Activated CD4-positive, alpha-beta T cell treated with anti-CD3 and anti-CD28 coated beads, Interleukin-2, amount 10 ng/mL, durations not matched to agents 7 days and 5 days (primary cell): ENCODE data around the gene SH3BP5. TPM values are rescaled to one million over a fixed set of nuclear protein-coding genes. Genes with fewer than 3 reads are reported as not detected.

Source experiments
- CTCF ChIA-PET: fragments of 350-600 bp; sonication (Branson Sonifier 250); formaldehyde crosslinking; loops from one replicate; lab custom pipeline; 2021; ENCODE audit warnings: antibody characterized with exemption; lab: Charles Lee
- POLR2A ChIA-PET: fragments of 350-600 bp; sonication (Branson Sonifier 250); formaldehyde crosslinking; loops from one replicate; lab custom pipeline; 2021; ENCODE audit warnings: antibody characterized with exemption; lab: Charles Lee
- DNase-seq: peaks from one replicate; pipeline ENCODE4 v3.0.0-alpha.2; 2020
- H3K27ac Mint-ChIP-seq: one replicate; pipeline ENCODE4 v1.8.0; 2021; ENCODE audit warnings: mild to moderate bottlenecking, moderate library complexity, mixed read lengths
- H3K27me3 Mint-ChIP-seq: one replicate; pipeline ENCODE4 v1.8.0; 2021; ENCODE audit warnings: mixed read lengths
- H3K36me3 Mint-ChIP-seq: one replicate; pipeline ENCODE4 v1.8.0; 2021; ENCODE audit warnings: low read depth, mixed read lengths
- H3K4me1 Mint-ChIP-seq: one replicate; pipeline ENCODE4 v1.8.0; 2021; ENCODE audit warnings: mixed read lengths
- H3K4me3 Mint-ChIP-seq: one replicate; pipeline ENCODE4 v1.8.0; 2021; ENCODE audit warnings: mild to moderate bottlenecking, moderate library complexity, mixed read lengths
- H3K9me3 Mint-ChIP-seq: one replicate; pipeline ENCODE4 v1.8.0; 2021; ENCODE audit warnings: mixed read lengths
- total RNA-seq, 2 experiments: library from RNA; stranded (reverse); gene quantifications; one replicate each; pipeline ENCODE4 v1.2.3, GENCODE V29; 2021

The SH3BP5 gene
- total RNA-seq, 2 experiments from 2014 or later: 33.8 to 38.2 TPM

DNA sequence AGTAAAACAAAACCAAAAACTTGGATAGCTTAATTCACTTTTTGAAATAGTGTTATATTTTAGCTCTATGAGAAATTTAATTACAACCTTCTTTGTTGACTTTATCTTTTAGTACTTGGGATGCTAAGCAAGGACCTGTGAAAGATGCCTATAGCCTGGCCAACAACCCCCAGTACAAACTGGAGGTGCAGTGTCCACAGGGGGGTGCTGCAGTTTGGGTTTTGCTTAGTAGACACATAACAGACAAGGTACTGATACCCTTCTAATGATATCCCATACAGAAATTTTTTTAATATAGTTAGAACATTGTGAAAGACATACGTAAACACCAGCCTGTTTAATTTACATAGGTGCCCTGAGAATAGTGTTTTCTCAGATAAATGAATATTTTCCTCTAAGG is 91.0 kb downstream of the SH3BP5 start:
- H3K9me3 Mint-ChIP-seq: no peaks in the 10 kb centered on the region
- CTCF ChIA-PET: interaction anchor here (0.6 to 0.7 kb wide), 3 partner anchors 27 to 34 kb away, joined by 3 to 4 read pairs (median 3); no protein-coding TSS in a partner anchor
- H3K36me3 Mint-ChIP-seq: peaks cover 23% of the 10 kb centered on the region
- no peaks in the 10 kb centered on the region for H3K27me3 Mint-ChIP-seq
- no peak overlapping the region for H3K4me3 Mint-ChIP-seq
- POLR2A ChIA-PET: no interaction called here
- H3K27ac Mint-ChIP-seq: no peak overlapping the region
- H3K4me1 Mint-ChIP-seq: peaks cover 4% of the 10 kb centered on the region
- DNase-seq: peak; percentile 60

DNA sequence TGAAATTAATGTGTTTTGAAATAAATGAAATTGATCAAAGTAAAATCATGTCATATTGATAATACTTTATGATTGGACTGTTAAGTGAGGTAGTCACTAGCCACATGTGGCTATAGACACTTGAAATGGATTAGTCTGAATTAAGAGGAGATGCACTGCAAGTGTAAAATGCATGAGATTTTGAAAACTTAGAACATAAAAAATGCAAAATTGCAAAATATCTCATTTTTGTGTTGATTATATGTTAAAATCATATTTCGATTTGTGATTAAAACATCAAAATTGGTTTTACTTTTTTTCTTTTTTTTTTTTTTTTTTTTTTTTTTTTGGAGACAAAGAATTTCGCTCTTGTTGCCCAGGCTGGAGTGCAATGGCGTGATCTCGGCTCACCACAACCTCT is 103.1 kb downstream of the SH3BP5 start:
- CTCF ChIA-PET: no interaction called here
- no peaks in the 10 kb centered on the region for H3K27me3 Mint-ChIP-seq

GRCh38 chr3:15228147-15228546 is 104.2 kb downstream of the SH3BP5 start:
- no peak overlapping the region for H3K4me3 Mint-ChIP-seq
- no peaks in the 10 kb centered on the region for H3K27me3 Mint-ChIP-seq
- ChIA-PET CTCF (no interaction called here), POLR2A (no interaction called here)
- peaks cover 15% of the 10 kb centered on the region for H3K36me3 Mint-ChIP-seq
- no peaks in the 10 kb centered on the region for H3K4me1 Mint-ChIP-seq
- H3K27ac Mint-ChIP-seq: no peak overlapping the region
- no peaks in the 10 kb centered on the region for H3K9me3 Mint-ChIP-seq
- no peak for DNase-seq

More for the DNA sequence above, 103.1 kb downstream of the SH3BP5 start:
- H3K9me3 Mint-ChIP-seq: no peaks in the 10 kb centered on the region
- H3K4me1 Mint-ChIP-seq: no peaks in the 10 kb centered on the region
- no peak for DNase-seq
- no peak overlapping the region for H3K4me3 Mint-ChIP-seq
- peaks cover 13% of the 10 kb centered on the region for H3K36me3 Mint-ChIP-seq
- POLR2A ChIA-PET: no interaction called here
- H3K27ac Mint-ChIP-seq: no peak overlapping the region

DNA sequence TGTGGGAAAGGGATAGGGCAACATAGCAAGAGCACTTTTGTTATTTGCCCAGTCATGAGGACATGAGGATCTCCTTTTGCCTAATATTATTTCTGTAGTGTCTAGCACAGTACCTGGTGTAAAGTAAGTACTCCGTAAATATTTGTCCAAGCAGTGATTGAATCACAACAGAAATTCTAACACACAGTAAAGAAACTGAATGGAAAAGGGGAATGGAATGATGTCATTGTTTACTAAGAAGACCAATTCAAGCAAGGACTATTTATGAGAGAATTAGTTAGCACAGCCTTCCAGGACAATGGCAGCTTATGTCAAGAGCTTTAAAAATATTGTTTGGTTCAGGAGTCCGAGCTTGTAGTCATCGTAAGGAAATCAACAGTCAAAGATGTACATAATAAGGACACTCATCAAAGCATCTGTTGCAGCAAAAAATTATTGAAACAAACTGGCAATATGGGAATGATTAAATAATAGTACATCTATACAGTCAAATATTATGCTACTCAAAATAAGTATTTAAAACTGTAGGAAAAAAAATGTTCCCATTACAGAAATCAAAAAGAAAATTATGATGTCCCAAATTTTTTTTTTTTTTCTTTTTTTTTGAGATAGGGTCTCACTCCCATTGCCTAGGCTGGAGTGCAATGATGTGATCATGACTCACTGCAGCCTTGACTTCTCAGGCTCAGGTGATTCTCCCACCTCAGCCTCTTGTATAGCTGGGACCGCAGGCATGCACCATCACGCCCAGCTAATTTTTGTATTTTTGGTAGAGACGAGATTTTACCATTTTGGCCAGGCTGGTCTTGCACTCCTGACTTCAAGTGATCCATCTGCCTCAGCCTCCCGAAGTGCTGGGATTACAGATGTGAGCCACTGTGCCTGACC is 108.5 kb downstream of the SH3BP5 start:
- no peak overlapping the region for H3K27ac Mint-ChIP-seq
- ChIA-PET CTCF (no interaction called here), POLR2A (no interaction called here)
- H3K36me3 Mint-ChIP-seq: peaks cover 27% of the 10 kb centered on the region
- no peak for DNase-seq
- H3K9me3 Mint-ChIP-seq: no peaks in the 10 kb centered on the region
- H3K4me1 Mint-ChIP-seq: no peaks in the 10 kb centered on the region
- H3K4me3 Mint-ChIP-seq: no peak overlapping the region
- H3K27me3 Mint-ChIP-seq: no peaks in the 10 kb centered on the region

DNA sequence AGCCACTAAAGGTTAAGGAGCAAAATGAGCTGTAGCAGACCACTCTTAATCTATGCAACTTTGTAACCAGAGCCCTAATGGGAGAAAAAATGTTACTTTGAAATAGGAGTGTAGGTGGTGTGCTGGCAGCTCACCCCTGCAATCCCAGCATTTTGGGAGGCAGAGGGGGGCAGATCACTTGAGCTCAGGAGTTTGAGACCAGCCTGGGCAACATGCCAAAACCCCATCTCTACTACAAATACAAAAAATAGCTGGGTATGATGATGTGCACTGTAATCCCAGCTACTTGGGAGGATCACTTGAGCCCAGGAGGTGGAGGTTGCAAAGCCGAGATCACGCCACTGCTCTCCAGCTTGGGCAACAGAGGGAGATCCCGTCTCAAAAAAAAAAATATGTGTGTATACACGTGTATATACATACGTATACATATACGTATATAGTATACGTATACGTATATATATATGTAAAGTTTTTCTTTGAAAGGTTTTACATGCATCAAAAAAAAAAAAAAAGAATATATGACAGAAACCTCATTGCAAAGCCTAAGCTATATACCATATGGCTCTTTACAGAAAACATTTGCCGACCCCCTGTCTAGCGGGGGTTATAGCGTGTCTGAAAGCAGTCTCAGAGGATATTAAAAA is 110.7 kb downstream of the SH3BP5 start:
- Mint-ChIP-seq H3K4me1 (peaks cover 5% of the 10 kb centered on the region), H3K27me3 (no peaks in the 10 kb centered on the region), H3K9me3 (no peaks in the 10 kb centered on the region), H3K27ac (no peak overlapping the region), H3K36me3 (peaks cover 38% of the 10 kb centered on the region), H3K4me3 (no peak overlapping the region)
- no peak for DNase-seq
- ChIA-PET CTCF (interaction anchor here (0.6 to 2.3 kb wide), 7 partner anchors 10 to 46 kb away, joined by 4 to 14 read pairs (median 5); partner anchors contain the start of gene CAPN7), POLR2A (no interaction called here)

DNA sequence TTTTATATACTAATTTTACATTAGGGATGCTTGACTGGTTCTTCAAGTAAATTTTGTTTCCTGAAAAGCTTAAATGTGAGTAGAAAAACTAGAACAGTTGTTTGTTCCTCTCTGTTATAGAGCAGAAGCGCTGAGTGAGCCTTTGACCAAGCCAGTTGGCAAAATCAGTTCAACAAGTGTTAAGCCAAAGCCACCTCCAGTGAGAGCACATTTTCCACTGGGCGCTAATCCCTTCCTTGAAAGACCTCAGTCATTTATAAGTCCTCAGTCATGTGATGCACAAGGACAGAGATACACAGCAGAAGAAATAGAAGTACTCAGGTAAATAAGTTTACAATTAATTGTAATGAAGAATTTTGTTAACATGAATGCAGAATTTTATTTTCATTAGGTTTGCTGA is 111.7 kb downstream of the SH3BP5 start:
- ChIA-PET CTCF (interaction anchor here (0.6 to 1.3 kb wide), 2 partner anchors 47 to 216 kb away, joined by 3 to 5 read pairs; no protein-coding TSS in a partner anchor), POLR2A (no interaction called here)
- Mint-ChIP-seq H3K4me1 (peaks cover 5% of the 10 kb centered on the region), H3K27ac (no peak overlapping the region), H3K27me3 (no peaks in the 10 kb centered on the region), H3K36me3 (peaks cover 40% of the 10 kb centered on the region), H3K9me3 (no peaks in the 10 kb centered on the region), H3K4me3 (no peak overlapping the region)
- no peak for DNase-seq

GRCh38 chr3:15220056-15220455 is 112.3 kb downstream of the SH3BP5 start:
- Mint-ChIP-seq H3K27ac (no peak overlapping the region), H3K4me1 (peaks cover 5% of the 10 kb centered on the region), H3K9me3 (no peaks in the 10 kb centered on the region), H3K4me3 (no peak overlapping the region), H3K36me3 (peaks cover 46% of the 10 kb centered on the region), H3K27me3 (no peaks in the 10 kb centered on the region)
- ChIA-PET POLR2A (no interaction called here), CTCF (interaction anchor here (0.6 to 1.3 kb wide), 2 partner anchors 40 to 48 kb away, joined by 3 to 5 read pairs; no protein-coding TSS in a partner anchor)
- no peak for DNase-seq

DNA sequence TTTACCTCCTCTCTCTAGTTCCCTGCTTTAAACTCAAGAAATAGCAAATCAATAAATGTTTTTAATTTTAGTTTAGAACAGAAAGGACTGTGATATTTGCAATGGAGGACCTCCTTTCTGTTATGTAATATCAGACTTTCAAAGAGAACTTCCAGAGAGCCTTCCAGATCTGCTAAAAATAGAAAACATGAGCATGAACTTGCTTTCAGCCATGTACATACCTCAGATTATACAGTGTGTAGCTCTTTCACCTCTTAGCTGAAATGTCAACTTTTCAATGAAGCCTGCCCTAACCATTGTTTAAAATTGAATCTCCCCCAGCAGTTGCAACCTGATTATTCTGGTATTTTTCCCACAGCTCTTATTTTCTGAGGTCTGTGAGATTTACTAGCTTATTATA is 113.7 kb downstream of the SH3BP5 start:
- Mint-ChIP-seq H3K9me3 (no peaks in the 10 kb centered on the region), H3K4me3 (no peak overlapping the region), H3K27me3 (no peaks in the 10 kb centered on the region), H3K36me3 (peaks cover 46% of the 10 kb centered on the region), H3K4me1 (peaks cover 5% of the 10 kb centered on the region), H3K27ac (no peak overlapping the region)
- CTCF ChIA-PET: interaction anchor here (1.3 kb wide), 1 partner anchor 39 kb away, joined by 3 read pairs; no protein-coding TSS in a partner anchor
- DNase-seq: no peak
- POLR2A ChIA-PET: no interaction called here

- Mint-ChIP-seq H3K4me1 (peaks cover 5% of the 10 kb centered on the region), H3K27ac (no peak overlapping the region), H3K36me3 (peaks cover 49% of the 10 kb centered on the region), H3K27me3 (no peaks in the 10 kb centered on the region), H3K4me3 (no peak overlapping the region), H3K9me3 (no peaks in the 10 kb centered on the region)
- DNase-seq: no peak
- POLR2A ChIA-PET: no interaction called here
- CTCF ChIA-PET: interaction anchor here (0.9 to 1.5 kb wide), 2 partner anchors 9 to 11 kb away, joined by 3 to 6 read pairs; partner anchors contain the start of gene CAPN7
These were observed 114.5 kb downstream of the SH3BP5 start for GRCh38 chr3:15217841-15218267.

- Mint-ChIP-seq H3K27ac (no peak overlapping the region), H3K4me3 (no peak overlapping the region)
These were observed 115.2 kb downstream of the SH3BP5 start for GRCh38 chr3:15217011-15217671.

GRCh38 chr3:15216501-15216900 is 115.9 kb downstream of the SH3BP5 start:
- H3K36me3 Mint-ChIP-seq: peaks cover 48% of the 10 kb centered on the region
- POLR2A ChIA-PET: no interaction called here
- no peaks in the 10 kb centered on the region for H3K27me3 Mint-ChIP-seq
- H3K4me3 Mint-ChIP-seq: no peak overlapping the region
- H3K4me1 Mint-ChIP-seq: peaks cover 6% of the 10 kb centered on the region
- H3K9me3 Mint-ChIP-seq: no peaks in the 10 kb centered on the region
- no peak overlapping the region for H3K27ac Mint-ChIP-seq
- DNase-seq: no peak
- CTCF ChIA-PET: interaction anchor here (1.0 kb wide), 1 partner anchor 14 kb away, joined by 3 read pairs; no protein-coding TSS in a partner anchor

More at GRCh38 chr3:15217011-15217671, 115.2 kb downstream of the SH3BP5 start:
- Mint-ChIP-seq H3K9me3 (no peaks in the 10 kb centered on the region), H3K36me3 (peaks cover 47% of the 10 kb centered on the region), H3K4me1 (peaks cover 5% of the 10 kb centered on the region), H3K27me3 (no peaks in the 10 kb centered on the region)
- POLR2A ChIA-PET: no interaction called here
- CTCF ChIA-PET: interaction anchor here (0.9 to 1.5 kb wide), 2 partner anchors 9 to 10 kb away, joined by 3 to 6 read pairs; partner anchors contain the start of gene CAPN7
- no peak for DNase-seq

GRCh38 chr3:15215996-15216395 is 116.4 kb downstream of the SH3BP5 start:
- Mint-ChIP-seq H3K27ac (no peak overlapping the region), H3K27me3 (no peaks in the 10 kb centered on the region), H3K4me1 (peaks cover 6% of the 10 kb centered on the region), H3K4me3 (no peak overlapping the region), H3K36me3 (peaks cover 48% of the 10 kb centered on the region), H3K9me3 (no peaks in the 10 kb centered on the region)
- POLR2A ChIA-PET: no interaction called here
- CTCF ChIA-PET: interaction anchor here (1.0 kb wide), 1 partner anchor 13 kb away, joined by 3 read pairs; no protein-coding TSS in a partner anchor
- DNase-seq: no peak
